COR-L47 (cell line): ENCODE measurements around the gene SPINDOC.
"Not testable (repeated sequence)": the region's sequence is repeated elsewhere in the genome, so short reads cannot be mapped to it uniquely, and the experiment has no call there.

ENCODE experiments used
- DNase-seq: peaks from one replicate; lab custom pipeline; 2025; lab: John Stamatoyannopoulos, UW

SPINDOC gene

DNA sequence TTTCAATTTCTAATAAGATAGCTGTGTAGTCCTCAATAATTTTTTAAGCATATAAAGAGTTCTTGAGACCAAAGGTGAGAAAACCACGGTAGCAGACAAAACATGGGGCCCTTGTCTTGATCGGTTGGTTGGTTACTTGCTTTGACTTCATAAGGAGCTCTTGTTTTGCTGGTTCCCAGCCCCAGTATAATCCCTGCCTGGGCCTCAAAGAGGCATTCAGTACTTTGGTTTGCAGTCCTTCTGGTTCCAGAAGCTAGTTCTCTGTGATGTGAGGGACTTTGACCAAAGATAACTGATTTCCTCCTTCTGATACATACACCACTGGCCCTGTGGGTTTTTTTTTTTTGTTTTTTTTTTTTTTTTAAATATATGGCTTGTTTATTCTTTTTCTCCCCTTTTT, 42.7 kb downstream of the SPINDOC start:
- DNase-seq: no peak

DNA sequence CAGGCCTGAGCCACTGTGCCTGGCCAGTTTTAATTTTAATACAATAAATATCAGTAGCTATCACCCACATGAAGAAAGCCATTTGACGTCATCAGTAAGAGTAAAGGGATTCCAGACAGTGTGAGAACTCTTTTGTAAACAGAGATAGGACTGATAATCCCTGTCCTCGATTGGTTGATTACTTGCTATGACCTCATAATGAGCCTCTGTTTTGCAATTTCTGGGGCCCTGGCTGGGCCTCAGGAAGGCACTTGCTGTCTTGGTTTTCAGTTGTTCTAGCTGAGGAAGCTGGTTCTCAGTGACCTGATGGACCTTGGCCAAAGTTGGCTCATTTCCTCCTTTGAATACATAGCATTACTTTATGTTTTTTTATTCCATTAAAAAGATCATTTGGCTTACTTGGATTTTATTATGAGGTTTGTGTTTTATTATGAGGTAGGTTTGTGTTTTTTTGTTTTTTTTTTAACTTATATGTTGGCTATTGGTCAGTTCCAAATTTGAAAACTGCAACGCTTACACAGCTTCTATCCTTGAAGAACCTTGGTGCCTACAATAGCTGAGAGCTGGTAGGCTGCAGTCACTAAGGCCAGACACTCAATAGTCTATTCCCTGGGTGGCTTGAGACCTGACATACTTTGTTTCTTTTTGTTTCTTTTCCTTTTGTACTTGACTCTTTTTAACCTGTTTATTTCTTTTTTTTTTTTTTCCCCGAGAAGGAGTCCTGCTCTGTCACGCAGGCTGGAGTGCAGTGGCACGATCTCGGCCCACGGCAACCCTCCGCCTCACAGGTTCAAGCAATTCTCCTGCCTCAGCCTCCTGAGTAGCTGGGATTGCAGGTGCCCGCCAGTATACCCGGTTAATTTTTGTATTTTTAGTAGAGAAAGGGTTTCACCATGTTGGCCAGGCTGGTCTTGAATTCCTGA, 45.6 kb downstream of the SPINDOC start:
- no peak for DNase-seq

DNA sequence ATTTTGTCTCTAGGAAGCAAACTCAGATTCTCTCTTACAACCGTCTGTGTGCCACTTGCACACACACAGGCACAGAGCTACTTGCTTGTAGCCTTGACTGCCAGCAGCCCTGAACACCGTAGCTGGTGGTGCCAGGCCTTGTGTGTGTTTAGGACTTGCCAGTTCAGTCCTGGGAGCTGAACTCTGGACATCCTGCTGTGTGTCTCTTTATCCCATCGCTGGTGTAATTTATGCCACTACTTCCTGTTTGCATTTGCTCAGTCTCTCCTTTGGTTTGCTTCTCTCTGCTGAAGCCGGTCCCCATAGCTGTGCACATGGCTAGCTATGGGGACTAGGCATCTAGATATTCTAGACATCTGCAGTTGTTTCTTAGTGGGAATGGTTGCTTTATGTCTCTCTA, 49.7 kb downstream of the SPINDOC start:
- DNase-seq: peak; percentile 74

DNA sequence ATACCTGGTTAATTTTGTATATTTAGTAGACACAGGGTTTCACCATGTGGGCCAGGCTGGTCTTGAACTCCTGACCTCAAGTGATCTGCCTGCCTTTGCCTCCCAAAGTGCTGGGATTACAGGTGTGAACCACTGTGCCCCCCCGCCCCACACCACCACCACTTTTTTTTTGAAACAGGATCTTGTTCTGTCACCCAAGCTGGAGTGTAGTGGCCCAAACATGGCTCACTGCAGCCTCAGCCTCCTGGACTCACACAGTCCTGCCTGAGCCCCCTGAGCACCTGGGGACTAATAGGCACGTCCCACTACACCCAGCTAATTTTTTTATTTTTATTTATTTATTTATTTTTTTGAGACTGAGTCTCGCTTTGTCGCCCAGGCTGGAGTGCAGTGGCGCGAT, 50.4 kb downstream of the SPINDOC start:
- DNase-seq: not testable (repeated sequence)

- DNase-seq: peak; percentile 37
These were observed 53.0 kb downstream of the SPINDOC start for GRCh38 chr11:63866211-63866610.

DNA sequence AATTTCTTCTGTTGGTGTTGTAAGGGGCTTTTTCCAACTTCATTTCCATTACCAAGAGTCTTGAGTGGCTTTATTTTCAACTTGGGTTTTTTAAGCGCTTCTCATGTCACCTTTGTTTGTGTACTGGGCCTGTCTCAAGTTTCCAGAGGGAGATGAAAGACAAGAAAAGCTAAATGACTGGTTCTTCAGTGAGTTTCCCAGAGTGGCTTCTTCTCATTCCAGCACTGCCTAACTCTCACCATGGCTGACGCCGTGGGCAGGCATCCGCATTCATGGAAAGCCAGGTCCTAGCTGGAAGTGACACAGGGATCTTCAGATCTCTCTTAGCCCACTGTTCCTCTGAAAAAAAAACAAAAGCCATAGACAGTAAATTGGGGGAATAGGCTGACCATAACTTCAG, 54.3 kb downstream of the SPINDOC start:
- DNase-seq: no peak

DNA sequence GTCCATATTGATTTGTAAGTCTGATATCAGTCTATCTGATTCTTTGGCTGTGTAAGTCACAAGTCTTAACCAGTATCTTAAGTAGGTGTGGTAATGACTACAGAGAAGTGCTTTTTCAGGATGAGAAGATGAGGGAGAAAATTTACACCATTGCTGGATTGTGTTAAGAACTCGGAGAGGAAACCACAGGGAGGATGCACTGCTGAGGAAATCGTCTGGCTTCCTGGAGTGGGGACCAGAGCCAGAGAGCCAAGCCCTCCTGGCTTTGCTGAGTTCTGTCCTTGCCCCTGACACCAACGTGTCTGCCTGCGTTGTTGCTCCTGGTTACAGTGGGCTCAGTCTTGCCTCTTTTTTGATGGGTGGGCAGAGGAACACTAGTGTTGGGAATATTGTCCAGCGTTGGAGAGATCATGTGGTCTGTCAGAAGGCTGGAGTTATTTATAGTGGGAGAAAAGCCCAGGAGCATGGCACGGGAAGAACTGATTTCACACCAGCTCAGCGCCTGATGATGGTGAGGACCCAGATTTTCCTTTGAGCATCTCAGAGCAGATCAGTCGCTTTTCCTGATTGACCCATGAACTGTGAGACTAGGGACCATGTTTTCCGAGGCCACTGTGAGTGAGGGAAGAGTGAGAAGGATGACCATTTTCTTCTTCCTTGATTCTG, 55.3 kb downstream of the SPINDOC start:
- DNase-seq: no peak

DNA sequence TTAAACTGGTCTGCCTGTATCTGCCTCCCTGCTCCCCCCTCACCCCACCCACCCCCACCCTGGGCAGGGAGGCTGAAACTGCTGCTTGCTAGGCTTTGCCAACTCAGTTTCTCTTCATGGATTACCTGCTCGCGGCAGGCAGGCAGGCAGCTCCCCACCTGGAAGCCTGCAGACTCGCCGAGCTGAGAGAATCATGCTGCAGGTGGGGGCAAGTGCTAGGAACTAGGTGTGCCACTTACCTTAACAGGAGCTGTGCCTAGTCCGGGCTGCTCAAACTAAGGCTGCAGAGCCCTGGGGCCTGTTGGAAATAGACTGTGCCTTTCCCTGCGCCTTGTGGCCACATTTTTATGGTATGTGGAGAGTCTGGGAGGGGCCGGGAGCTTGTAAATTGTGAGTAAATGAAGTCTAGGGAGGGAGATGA, 55.9 kb downstream of the SPINDOC start:
- no peak for DNase-seq

DNA sequence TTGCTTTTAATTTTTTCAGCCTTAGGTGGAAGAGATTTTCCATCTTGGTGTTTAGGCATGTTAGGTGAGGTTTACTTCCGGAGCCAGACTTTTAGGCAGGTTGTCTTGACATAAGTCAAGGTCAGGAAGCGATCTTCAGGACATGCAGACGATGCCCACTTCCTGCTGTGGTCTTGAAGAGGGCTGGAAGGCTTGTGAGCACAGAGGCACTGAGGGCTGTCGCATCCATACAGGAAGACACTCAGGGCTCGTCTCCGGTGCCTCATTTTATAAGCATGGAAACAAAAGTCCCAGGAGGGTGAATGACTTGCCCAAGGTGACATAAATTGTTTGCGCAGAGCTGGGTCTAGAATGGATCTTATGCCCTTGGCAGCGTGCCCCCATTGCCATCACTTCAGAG, 56.4 kb downstream of the SPINDOC start:
- no peak for DNase-seq

DNA sequence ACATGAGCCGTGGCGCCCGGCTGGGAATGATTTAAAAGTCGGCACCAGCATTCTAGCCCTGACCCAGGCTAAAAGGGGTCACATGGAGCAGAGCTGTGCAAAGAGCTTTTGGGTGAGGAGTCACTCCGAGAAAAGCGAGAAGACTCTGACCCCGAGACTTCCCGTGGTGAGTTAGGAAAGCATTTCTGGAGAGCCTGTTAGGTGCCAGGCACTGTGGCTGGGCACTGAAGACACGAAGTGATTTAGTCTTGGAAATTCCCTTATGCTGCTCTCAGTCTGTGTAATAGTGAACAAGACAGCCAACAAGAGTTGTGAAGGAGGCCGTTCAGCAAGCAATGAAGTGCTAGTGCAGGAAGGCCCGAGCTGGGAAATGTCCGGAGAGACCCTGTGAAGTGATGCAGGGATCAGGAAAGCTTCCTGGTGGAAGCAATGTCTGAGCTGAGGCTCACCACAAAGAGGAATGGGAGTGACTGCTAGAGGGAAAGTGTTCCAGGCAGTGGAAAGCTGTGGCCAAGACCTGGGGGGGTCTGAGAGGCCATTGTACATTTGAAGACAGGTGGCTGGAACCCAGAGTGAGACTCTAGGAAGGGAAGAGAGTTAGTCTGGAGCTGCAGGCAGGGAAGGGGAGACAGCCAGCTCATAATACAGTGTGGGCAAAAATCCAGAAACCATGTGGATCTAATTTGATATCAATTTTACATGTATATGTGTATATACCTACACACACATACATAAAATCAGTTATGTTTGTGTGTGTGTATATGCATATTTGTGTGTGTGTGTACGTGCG, 57.3 kb downstream of the SPINDOC start:
- DNase-seq: no peak

DNA sequence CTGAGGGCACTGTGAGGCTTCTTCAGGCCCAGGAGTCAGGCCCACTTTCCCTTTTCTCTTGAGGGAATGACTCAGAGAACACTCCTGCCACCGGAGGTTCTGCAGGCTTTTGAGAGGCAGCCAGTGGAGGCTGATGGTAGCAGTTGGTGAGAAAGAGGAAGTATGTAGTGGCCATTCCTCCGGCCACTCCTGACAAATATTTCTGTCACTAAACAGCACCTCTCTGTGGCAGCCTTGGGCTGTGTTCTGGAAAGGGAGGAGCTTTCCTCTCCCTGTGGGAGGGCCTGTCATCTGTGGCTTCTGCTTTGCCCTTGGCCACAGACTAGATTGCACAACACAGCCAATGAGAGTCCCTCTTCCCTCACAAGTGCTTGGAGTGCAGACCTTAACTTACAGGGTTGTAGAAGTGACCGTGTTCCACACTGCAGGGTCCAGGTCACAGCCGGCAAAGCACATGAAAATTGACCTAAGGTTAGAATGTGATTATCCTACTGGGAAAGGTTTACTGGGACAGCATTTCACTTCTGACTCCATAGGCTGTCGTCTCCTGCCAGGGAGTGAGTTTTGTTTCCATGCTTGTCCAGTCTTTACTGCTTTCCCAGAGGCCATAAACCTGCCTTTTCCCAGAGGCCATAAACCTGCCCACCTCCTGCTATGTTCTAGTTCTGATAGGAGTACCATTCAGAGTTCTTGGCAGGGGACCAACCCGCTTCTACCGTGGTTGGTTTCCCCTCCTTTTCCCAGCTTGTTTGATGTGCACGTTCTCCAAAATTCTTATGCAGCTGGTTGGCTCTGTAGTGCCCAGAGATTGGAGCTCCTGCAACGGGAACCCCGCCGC, 58.9 kb downstream of the SPINDOC start:
- peak; percentile 41 for DNase-seq

- no peak for DNase-seq
These were observed 59.5 kb downstream of the SPINDOC start for GRCh38 chr11:63872800-63873197.

DNA sequence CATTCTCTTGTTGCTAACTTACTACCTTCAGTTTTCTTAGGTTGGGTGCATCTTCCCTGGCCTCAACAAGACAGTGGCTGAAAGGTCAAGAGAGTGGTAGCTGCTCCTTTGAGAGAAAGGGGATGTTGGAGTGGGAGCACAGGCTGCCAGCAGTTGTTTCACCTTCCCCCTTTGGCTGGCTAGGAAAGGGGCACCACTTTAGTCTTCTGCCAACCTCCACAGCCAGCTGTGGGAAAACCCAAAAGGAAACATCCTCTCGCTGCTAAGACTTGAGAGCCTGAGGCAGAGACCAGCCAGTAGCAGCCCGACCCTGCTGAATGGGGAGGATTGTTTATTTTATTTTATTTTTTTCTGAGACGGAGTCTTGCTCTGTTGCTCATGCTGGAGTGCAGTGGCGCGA, 60.1 kb downstream of the SPINDOC start:
- DNase-seq: no peak

DNA sequence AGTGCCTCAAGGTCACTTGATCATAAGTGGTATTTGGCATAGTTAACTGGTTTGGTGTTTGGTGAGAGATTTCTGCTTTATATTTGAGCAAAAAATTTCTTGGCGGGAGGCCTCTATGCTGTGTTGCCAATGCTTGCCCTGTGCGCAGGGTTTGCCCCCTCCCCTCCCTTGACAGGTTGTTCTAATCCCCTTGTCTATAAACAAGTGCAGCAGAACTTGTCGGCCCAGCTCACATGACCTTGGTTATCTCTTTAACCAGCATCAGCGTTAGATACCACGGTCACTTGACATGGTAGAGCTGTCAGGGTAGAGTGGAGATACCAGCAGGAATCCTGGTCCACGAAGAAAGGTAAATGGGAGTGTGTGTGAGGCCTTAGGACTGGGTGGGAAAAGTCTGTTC, 61.3 kb downstream of the SPINDOC start:
- DNase-seq: no peak

GRCh38 chr11:63875506-63876065, 62.3 kb downstream of the SPINDOC start:
- DNase-seq: no peak

DNA sequence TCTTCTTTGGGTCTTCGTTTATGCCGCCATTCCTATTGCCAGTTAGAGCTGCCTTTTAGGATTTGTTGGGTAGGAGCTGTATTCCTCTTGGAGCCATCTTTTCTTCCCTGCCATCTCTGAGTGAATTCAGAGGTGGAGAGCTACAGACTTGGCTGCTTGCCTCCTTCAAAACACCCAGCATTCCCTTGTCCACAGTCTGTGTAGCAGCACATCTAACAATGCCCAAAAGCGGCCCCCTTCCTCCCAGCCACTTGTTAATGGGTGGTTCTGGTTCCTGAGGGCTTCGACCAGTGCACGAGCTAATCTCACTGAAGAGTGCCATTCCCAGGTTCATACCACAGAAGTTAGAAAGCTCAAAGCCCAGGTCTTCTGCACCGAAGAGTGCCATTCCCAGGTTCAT, 63.4 kb downstream of the SPINDOC start:
- DNase-seq: no peak
